ENCODE results near the gene ARID1B.

GRCh38 chr6:157255079-157255478 lies 477.9 kb downstream of the ARID1B start:
- TF ChIP-seq CTCF (IDR thresholded peaks at IDR 0.05) (no peak), POLR2A (IDR thresholded peaks at IDR 0.05) (no peak)
